Measurements from ENCODE around the gene SNX8.
A peak's percentile ranks its signal among the peaks of the same experiment; 100 is the strongest.
"Not testable (repeated sequence)": the region's sequence is repeated elsewhere in the genome, so short reads cannot be mapped to it uniquely, and the experiment has no call there.

Gene SNX8, protein sequence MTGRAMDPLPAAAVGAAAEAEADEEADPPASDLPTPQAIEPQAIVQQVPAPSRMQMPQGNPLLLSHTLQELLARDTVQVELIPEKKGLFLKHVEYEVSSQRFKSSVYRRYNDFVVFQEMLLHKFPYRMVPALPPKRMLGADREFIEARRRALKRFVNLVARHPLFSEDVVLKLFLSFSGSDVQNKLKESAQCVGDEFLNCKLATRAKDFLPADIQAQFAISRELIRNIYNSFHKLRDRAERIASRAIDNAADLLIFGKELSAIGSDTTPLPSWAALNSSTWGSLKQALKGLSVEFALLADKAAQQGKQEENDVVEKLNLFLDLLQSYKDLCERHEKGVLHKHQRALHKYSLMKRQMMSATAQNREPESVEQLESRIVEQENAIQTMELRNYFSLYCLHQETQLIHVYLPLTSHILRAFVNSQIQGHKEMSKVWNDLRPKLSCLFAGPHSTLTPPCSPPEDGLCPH

GRCh38 chr7:2314209-2314955 lies at the start of gene SNX8:
Gene SNX8, minus strand, starts transcription at chr7:2314441. Its CDS starts 20 bp downstream, at chr7:2314421.
- DNase-seq = peak; percentile 96

DNA sequence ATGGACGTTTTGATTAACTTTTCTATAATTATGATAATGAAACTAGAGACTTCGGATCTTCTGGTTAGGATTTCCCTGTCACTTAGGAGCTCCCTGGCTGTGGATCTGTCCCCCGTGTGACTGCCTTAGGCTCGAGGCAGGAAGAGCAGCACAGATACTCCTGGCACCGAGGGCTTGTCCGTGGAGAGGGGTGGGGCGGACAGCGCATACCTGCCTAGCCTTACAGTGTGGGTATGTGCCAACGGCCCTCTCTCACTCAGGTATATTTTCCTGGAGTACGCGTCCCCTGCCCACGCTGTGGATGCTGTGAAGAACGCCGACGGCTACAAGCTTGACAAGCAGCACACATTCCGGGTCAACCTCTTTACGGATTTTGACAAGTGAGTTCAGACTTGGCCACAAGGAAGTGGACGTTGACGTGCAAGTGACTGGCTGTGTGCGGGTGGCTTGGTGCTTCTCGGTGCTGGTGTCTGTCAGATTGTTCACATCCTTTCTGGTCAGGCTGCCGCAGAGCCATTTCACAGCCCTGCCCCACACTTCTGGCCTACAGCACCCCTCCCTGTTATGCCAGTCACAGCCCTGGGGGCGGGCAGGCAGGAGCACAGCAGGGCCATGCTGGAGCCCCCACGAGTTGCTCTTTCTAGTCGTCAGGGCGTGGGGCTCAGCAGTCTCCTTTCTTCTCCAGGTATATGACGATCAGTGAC lies 48.3 kb upstream of the SNX8 start:
- no peak for DNase-seq

DNA sequence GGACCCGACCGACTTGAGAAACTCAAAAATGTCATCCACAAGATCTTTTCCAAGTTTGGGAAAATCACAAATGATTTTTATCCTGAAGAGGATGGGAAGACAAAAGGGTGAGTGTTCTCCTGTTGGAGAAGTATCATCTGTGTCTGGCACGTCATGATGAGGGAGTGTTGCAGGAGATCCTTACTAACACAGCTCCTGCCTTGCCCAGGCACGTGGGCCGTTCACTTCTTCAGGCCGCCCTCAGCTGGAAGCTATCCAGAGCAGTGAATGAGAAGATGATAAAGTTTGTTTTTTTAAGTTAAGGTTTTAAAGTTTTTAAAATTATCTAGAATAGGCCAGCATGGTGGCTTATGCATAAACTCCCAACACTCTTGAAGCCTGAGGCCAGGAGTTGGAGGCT lies 46.6 kb upstream of the SNX8 start:
- no peak for DNase-seq

- no peak for DNase-seq
These were observed 45.4 kb upstream of the SNX8 start for GRCh38 chr7:2359610-2360009.

- no peak for DNase-seq
These were observed 44.8 kb upstream of the SNX8 start for GRCh38 chr7:2358968-2359527.

DNA sequence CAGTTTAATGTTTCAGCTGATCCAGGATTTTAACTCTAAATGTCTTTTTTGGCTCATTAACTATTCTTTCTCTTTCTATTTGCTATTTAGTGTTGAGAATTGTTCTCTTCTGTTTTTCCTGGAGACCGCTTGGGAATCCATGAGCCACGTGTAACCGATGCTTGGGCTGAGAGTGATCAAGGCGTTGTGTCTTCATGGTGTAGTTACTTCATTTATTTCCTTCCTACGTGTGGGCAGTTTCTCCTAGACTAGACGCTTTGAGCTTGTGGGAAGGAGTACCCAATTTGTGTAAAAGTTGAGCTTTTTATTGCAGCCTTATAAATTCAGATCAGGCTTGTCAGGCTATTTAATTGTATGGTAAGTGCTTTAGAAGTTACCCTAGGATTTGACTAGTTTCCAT lies 43.3 kb upstream of the SNX8 start:
- DNase-seq = no peak

GRCh38 chr7:2357165-2357564 lies 42.9 kb upstream of the SNX8 start:
- DNase-seq = no peak

- DNase-seq = no peak
These were observed 41.4 kb upstream of the SNX8 start for GRCh38 chr7:2355705-2356008.

GRCh38 chr7:2354939-2355704 lies 40.9 kb upstream of the SNX8 start:
- peak; percentile 24 for DNase-seq

- peak; percentile 90 for DNase-seq
These were observed 40.1 kb upstream of the SNX8 start, which contains the start of gene EIF3B for GRCh38 chr7:2354186-2354938. Gene EIF3B, plus strand, starts transcription at chr7:2354827. Its CDS starts 95 bp downstream, at chr7:2354922.

DNA sequence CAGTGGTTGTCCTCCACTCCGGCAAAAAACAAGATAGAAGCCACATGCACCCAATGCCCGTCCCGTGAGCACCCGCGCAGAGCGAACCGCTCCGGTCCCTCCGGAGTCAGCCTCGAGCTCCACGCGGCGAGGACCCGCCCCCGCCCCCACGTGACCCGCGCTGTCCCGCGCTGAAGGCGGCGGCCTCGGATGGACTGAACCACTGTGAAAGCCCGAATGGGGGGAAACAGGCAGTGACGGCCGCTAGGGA lies 39.6 kb upstream of the SNX8 start:
- peak; percentile 92 for DNase-seq

- no peak for DNase-seq
These were observed 39.1 kb upstream of the SNX8 start for GRCh38 chr7:2353113-2353935.

GRCh38 chr7:2350861-2351260 lies 36.6 kb upstream of the SNX8 start:
- no peak for DNase-seq

DNA sequence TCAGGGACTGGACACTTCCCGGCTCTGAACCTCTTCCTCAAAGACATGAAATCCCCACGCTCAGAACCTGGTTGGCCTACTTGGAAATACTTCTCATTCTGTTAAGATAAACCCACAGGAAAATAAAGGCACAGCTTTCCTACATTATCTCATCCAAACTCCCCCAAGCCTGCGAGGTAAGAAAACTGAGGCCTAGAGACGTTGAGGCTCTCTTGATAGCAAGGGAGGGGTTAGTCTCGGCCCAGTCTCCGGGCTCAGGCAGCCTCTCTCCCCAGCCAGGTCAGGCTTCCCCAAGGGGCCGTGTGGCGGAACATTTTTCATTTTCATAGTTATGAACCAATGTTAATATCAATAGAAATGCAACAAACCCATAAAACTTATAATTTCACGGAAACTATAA lies 35.8 kb upstream of the SNX8 start:
- DNase-seq = no peak

- not testable (repeated sequence) for DNase-seq
These were observed 33.3 kb upstream of the SNX8 start for GRCh38 chr7:2347351-2348063.

DNA sequence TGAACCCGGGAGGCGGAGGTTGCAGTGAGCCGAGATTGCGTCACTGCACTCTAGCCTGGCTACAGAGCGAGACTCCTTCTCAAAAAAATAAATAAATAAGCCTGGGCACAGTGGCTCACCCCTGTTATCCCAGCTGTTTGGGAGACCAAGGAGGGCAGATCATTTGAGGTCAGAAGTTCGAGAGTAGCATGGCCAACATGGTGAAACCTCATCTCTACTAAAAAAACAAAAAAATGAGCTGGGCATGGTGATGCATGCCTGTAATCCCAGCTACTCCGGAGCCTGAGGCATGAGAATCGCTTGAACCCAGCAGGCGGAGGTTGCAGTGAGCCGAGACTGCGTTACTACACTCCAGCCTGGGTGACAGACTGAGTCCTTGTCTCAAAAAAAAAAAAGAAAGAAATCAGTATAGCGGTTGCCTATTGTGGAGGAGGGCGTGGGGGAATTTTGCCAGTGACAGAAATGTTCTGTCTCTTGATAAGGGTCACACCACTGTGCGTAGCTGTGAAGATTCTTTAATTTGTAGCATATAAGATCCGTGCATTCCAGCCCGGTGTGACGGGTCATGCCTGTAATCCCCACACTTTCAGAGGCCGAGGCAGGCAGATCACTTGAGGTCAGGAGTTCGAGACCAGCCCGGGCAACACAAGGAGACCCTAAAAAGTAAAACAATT lies 22.5 kb upstream of the SNX8 start:
- DNase-seq = no peak

DNA sequence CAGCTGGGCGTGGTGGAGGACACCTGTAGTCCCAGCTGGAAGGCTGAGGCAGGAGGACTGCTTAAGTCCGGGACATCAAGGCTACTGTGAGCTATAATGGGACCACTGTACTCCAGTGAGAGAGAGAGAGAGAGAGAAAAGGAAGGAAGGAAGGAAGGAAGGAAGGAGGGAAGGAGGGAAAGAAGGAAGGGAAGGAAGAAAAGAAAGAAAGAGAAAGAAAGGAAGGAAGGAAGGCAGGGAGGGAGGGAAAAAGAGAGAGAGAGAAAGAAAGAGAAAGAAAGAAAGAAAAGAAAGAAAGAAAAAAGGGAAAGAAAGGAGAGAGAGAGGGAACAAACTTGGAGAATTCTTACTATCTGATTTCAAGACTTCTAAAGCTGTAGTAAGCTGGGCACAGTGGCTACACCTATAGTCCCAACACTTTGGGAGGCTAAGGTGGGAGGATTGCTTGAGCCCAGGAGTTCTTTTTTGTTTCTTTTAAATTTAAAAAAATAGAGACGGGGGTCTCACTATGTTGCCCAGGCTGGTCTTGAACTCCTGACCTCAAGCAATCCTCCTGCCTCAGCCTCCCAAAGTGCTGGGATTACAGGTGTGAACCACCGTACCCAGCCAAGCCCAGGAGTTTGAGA lies 18.5 kb upstream of the SNX8 start:
- DNase-seq = not testable (repeated sequence)

GRCh38 chr7:2331707-2332106 lies 17.5 kb upstream of the SNX8 start:
- DNase-seq = no peak

GRCh38 chr7:2330493-2330892 lies 16.3 kb upstream of the SNX8 start:
- no peak for DNase-seq

All from activated CD4-positive, alpha-beta T cell treated with anti-CD3 and anti-CD28 coated beads, Interleukin-10, Interleukin-2, amounts not matched to agents 100 ng/mL and 50 ng/mL, durations not matched to agents 16 hours and 8 hours (primary cell).